OCI-LY3 (cell line): ENCODE measurements around the gene DTD1.

Experiments
- H2AFZ ChIP-seq: fragments of 200-600, 300-600 bp; shearing (Covaris generic); 2 replicates; pipeline ENCODE4 v1.6.0; 2014; ENCODE audit warnings: antibody characterized with exemption, low read depth, low read length
- H3K27ac ChIP-seq: fragments of 200-600, 300-600 bp; sonication (generic); 2 replicates; pipeline ENCODE4 v1.5.1; 2014; ENCODE audit warnings: mild to moderate bottlenecking, low read length, moderate library complexity, mixed read lengths
- H3K27me3 ChIP-seq: fragments of 200-600, 300-600 bp; sonication (generic); 2 replicates; pipeline ENCODE4 v1.6.1; 2014; ENCODE audit warnings: low read depth, low read length, mixed read lengths
- H3K36me3 ChIP-seq: fragments of 200-600, 300-600 bp; sonication (generic); replicated peaks from 2 replicates; pipeline ENCODE3; 2014; ENCODE audit warnings: low read depth, low read length, mixed read lengths
- H3K4me1 ChIP-seq: fragments of 300-600, 200-600 bp; sonication (generic); 2 replicates; pipeline ENCODE4 v1.6.1; 2014; ENCODE audit warnings: low read length, mixed read lengths
- H3K4me2 ChIP-seq: fragments of 200-600, 300-600 bp; sonication (generic); 2 replicates; pipeline ENCODE4 v1.6.1; 2014; ENCODE audit warnings: low read length, mixed read lengths
- H3K4me3 ChIP-seq: fragments of 300-600, 200-600 bp; sonication (generic); 2 replicates; pipeline ENCODE4 v1.5.1; 2014; ENCODE audit warnings: antibody characterized with exemption, mild to moderate bottlenecking, low read length, moderate library complexity
- H3K79me2 ChIP-seq: fragments of 300-600, 200-600 bp; shearing (Covaris generic); 2 replicates; pipeline ENCODE4 v1.6.1; 2014; ENCODE audit warnings: mild to moderate bottlenecking, low read length, mixed read lengths
- H3K9ac ChIP-seq: fragments of 300-600, 200-600 bp; shearing (Covaris generic); 2 replicates; pipeline ENCODE4 v1.6.0; 2014; ENCODE audit warnings: mild to moderate bottlenecking, low read length, moderate library complexity
- H3K9me3 ChIP-seq: fragments of 200-600, 300-600 bp; shearing (Covaris generic); 2 replicates; pipeline ENCODE4 v1.6.1; 2014; ENCODE audit warnings: low read length, mixed read lengths; ENCODE audit not compliant: insufficient read depth
- H4K20me1 ChIP-seq: fragments of 200-600, 300-600 bp; sonication (generic); 2 replicates; pipeline ENCODE4 v1.6.1; 2016; ENCODE audit warnings: low read length, mixed read lengths; ENCODE audit not compliant: insufficient read depth
- CTCF ChIP-seq: fragments of 200-600, 300-600 bp; sonication (generic); IDR thresholded peaks from 2 replicates; pipeline ENCODE4 v1.5.1; 2014; ENCODE audit warnings: antibody characterized with exemption, low read length, low read depth
- EZH2phosphoT487 ChIP-seq: fragments of 200-600 bp; shearing (Covaris generic); IDR thresholded peaks from 2 replicates; pipeline ENCODE4 v1.6.1; 2018; ENCODE audit warnings: antibody characterized with exemption, mixed run types, low read depth

Gene DTD1

GRCh38 chr20:18645851-18646250 lies 58.0 kb downstream of the DTD1 start:
- Histone ChIP-seq H3K27ac (no peak overlapping the region), H3K4me2 (no peak overlapping the region), H3K9me3 (no peaks in the 10 kb centered on the region), H4K20me1 (0 out of 2 replicates have a peak, but pooled peaks cover 3% of the 10 kb centered on the region), H3K4me3 (no peak overlapping the region), H3K36me3 (no peaks in the 10 kb centered on the region), H3K9ac (no peak overlapping the region), H2AFZ (no peak overlapping the region), H3K79me2 (no peaks in the 10 kb centered on the region), H3K4me1 (peaks cover 10% of the 10 kb centered on the region), H3K27me3 (no peaks in the 10 kb centered on the region)
- TF ChIP-seq EZH2phosphoT487 = no peak
- TF ChIP-seq CTCF = no peak

- Histone ChIP-seq H3K79me2 (no peaks in the 10 kb centered on the region), H3K4me3 (no peak overlapping the region), H3K4me1 (peaks cover 10% of the 10 kb centered on the region), H4K20me1 (0 out of 2 replicates have a peak, but pooled peaks cover 3% of the 10 kb centered on the region), H3K36me3 (no peaks in the 10 kb centered on the region), H3K27me3 (no peaks in the 10 kb centered on the region), H3K9me3 (no peaks in the 10 kb centered on the region), H3K4me2 (no peak overlapping the region), H2AFZ (no peak overlapping the region), H3K27ac (no peak overlapping the region), H3K9ac (no peak overlapping the region)
- no peak for TF ChIP-seq CTCF
- TF ChIP-seq EZH2phosphoT487 = no peak
Measured at GRCh38 chr20:18647777-18648176, 59.9 kb downstream of the DTD1 start.

- Histone ChIP-seq H3K9me3 (no peaks in the 10 kb centered on the region), H2AFZ (no peak overlapping the region), H3K9ac (no peak overlapping the region), H3K79me2 (no peaks in the 10 kb centered on the region), H3K4me1 (peaks cover 4% of the 10 kb centered on the region), H3K4me2 (no peak overlapping the region), H3K36me3 (no peaks in the 10 kb centered on the region), H4K20me1 (no peaks in the 10 kb centered on the region), H3K27ac (no peak overlapping the region), H3K27me3 (no peaks in the 10 kb centered on the region), H3K4me3 (no peak overlapping the region)
- TF ChIP-seq EZH2phosphoT487 = no peak
- no peak for TF ChIP-seq CTCF
Measured at GRCh38 chr20:18650224-18650623, 62.4 kb downstream of the DTD1 start.

GRCh38 chr20:18653736-18654447 lies 66.0 kb downstream of the DTD1 start:
- Histone ChIP-seq H3K4me2 (no peak overlapping the region), H3K27ac (no peak overlapping the region), H3K9me3 (no peaks in the 10 kb centered on the region), H3K4me1 (peaks cover 6% of the 10 kb centered on the region), H3K4me3 (no peak overlapping the region), H2AFZ (no peak overlapping the region), H3K36me3 (no peaks in the 10 kb centered on the region), H3K79me2 (no peaks in the 10 kb centered on the region), H3K27me3 (no peaks in the 10 kb centered on the region), H4K20me1 (no peaks in the 10 kb centered on the region), H3K9ac (no peak overlapping the region)
- TF ChIP-seq CTCF (no peak), EZH2phosphoT487 (no peak)
